Effector memory CD4-positive, alpha-beta T cell (primary cell): Measurements from ENCODE around the gene C1QTNF1.

Experiments
- DNase-seq, 3 donors: peaks; one replicate each; pipeline ENCODE4 v3.0.0-alpha.2; 2020
- H3K27ac ChIP-seq: 2 replicates; pipeline ENCODE4 v1.7.0; 2013; ENCODE audit warnings: mild to moderate bottlenecking, low read length, moderate library complexity; ENCODE audit not compliant: insufficient read depth, poor library complexity, severe bottlenecking
- H3K27me3 ChIP-seq: replicated peaks from 2 replicates; pipeline ENCODE4 v1.7.0; 2013; ENCODE audit warnings: mild to moderate bottlenecking, low read length; ENCODE audit not compliant: insufficient read depth, control insufficient read depth, poor library complexity, severe bottlenecking
- H3K36me3 ChIP-seq: 2 replicates; pipeline ENCODE4 v1.7.0; 2013; ENCODE audit warnings: mild to moderate bottlenecking, low read length, moderate library complexity; ENCODE audit not compliant: control insufficient read depth, insufficient read depth
- H3K4me1 ChIP-seq: 2 replicates; pipeline ENCODE4 v1.7.0; 2013; ENCODE audit warnings: low read length, mild to moderate bottlenecking; ENCODE audit not compliant: control insufficient read depth, insufficient read depth, poor library complexity, severe bottlenecking
- H3K4me3 ChIP-seq: 2 replicates; pipeline ENCODE4 v1.7.0; 2013; ENCODE audit warnings: low read length, low read depth, mild to moderate bottlenecking; ENCODE audit not compliant: insufficient read depth, poor library complexity, severe bottlenecking
- H3K9me3 ChIP-seq: 2 replicates; pipeline ENCODE4 v1.7.0; 2013; ENCODE audit warnings: mild to moderate bottlenecking, low read length, moderate library complexity; ENCODE audit not compliant: control insufficient read depth

The C1QTNF1 gene

GRCh38 chr17:79087428-79088143, 63.6 kb downstream of the C1QTNF1 start:
- Histone ChIP-seq H3K27me3 (no peaks in the 10 kb centered on the region), H3K4me1 (no peaks in the 10 kb centered on the region), H3K27ac (no peak overlapping the region), H3K9me3 (no peaks in the 10 kb centered on the region), H3K36me3 (peaks cover 27% of the 10 kb centered on the region), H3K4me3 (no peak overlapping the region)
- peak; percentile 41 to 54 (median 42) for DNase-seq

GRCh38 chr17:79088247-79088996, 64.5 kb downstream of the C1QTNF1 start:
- no peak for DNase-seq
- no peaks in the 10 kb centered on the region for H3K9me3 ChIP-seq
- peaks cover 25% of the 10 kb centered on the region for H3K36me3 ChIP-seq
- H3K4me1 ChIP-seq = no peaks in the 10 kb centered on the region
- H3K4me3 ChIP-seq = no peak overlapping the region
- H3K27me3 ChIP-seq = no peaks in the 10 kb centered on the region
- no peak overlapping the region for H3K27ac ChIP-seq

GRCh38 chr17:79088997-79089328, 65.0 kb downstream of the C1QTNF1 start:
- no peak for DNase-seq
- H3K4me3 ChIP-seq = no peak overlapping the region
- H3K9me3 ChIP-seq = no peaks in the 10 kb centered on the region
- H3K27ac ChIP-seq = no peak overlapping the region
- H3K4me1 ChIP-seq = no peaks in the 10 kb centered on the region
- peaks cover under 1% of the 10 kb centered on the region for H3K27me3 ChIP-seq
- H3K36me3 ChIP-seq = peaks cover 20% of the 10 kb centered on the region

GRCh38 chr17:79089720-79090442, 65.9 kb downstream of the C1QTNF1 start:
- H3K4me3 ChIP-seq = no peak overlapping the region
- no peaks in the 10 kb centered on the region for H3K9me3 ChIP-seq
- DNase-seq = no peak
- H3K27ac ChIP-seq = no peak overlapping the region
- H3K36me3 ChIP-seq = peaks cover 12% of the 10 kb centered on the region
- H3K4me1 ChIP-seq = no peaks in the 10 kb centered on the region
- peaks cover 3% of the 10 kb centered on the region for H3K27me3 ChIP-seq

- no peak for DNase-seq
- Histone ChIP-seq H3K27me3 (peaks cover 3% of the 10 kb centered on the region), H3K27ac (no peak overlapping the region), H3K9me3 (no peaks in the 10 kb centered on the region), H3K4me3 (no peak overlapping the region), H3K4me1 (no peaks in the 10 kb centered on the region), H3K36me3 (peaks cover 5% of the 10 kb centered on the region)
These were observed 66.7 kb downstream of the C1QTNF1 start for GRCh38 chr17:79090443-79091225.

GRCh38 chr17:79091226-79091670, 67.3 kb downstream of the C1QTNF1 start:
- no peak for DNase-seq
- Histone ChIP-seq H3K4me3 (no peak overlapping the region), H3K27ac (no peak overlapping the region)

GRCh38 chr17:79092567-79092966, 68.6 kb downstream of the C1QTNF1 start:
- no peaks in the 10 kb centered on the region for H3K9me3 ChIP-seq
- no peaks in the 10 kb centered on the region for H3K36me3 ChIP-seq
- DNase-seq = no peak
- peaks cover 12% of the 10 kb centered on the region for H3K27me3 ChIP-seq
- H3K4me1 ChIP-seq = peaks cover 5% of the 10 kb centered on the region
- H3K27ac ChIP-seq = no peak overlapping the region
- no peak overlapping the region for H3K4me3 ChIP-seq

More at GRCh38 chr17:79091226-79091670, 67.3 kb downstream of the C1QTNF1 start:
- H3K4me1 ChIP-seq = no peaks in the 10 kb centered on the region
- H3K9me3 ChIP-seq = no peaks in the 10 kb centered on the region
- H3K27me3 ChIP-seq = peaks cover 3% of the 10 kb centered on the region
- no peaks in the 10 kb centered on the region for H3K36me3 ChIP-seq

- H3K27ac ChIP-seq = no peak overlapping the region
- H3K27me3 ChIP-seq = peaks cover 18% of the 10 kb centered on the region
- no peak for DNase-seq
These were observed 69.3 kb downstream of the C1QTNF1 start for GRCh38 chr17:79093270-79093669.

GRCh38 chr17:79094261-79094660, 70.3 kb downstream of the C1QTNF1 start:
- DNase-seq = no peak
- peaks cover 18% of the 10 kb centered on the region for H3K27me3 ChIP-seq
- no peaks in the 10 kb centered on the region for H3K9me3 ChIP-seq
- no peak overlapping the region for H3K4me3 ChIP-seq
- H3K27ac ChIP-seq = no peak overlapping the region
- peaks cover 5% of the 10 kb centered on the region for H3K4me1 ChIP-seq
- no peaks in the 10 kb centered on the region for H3K36me3 ChIP-seq

More at GRCh38 chr17:79093270-79093669, 69.3 kb downstream of the C1QTNF1 start:
- no peaks in the 10 kb centered on the region for H3K9me3 ChIP-seq
- H3K4me3 ChIP-seq = no peak overlapping the region
- H3K36me3 ChIP-seq = no peaks in the 10 kb centered on the region
- H3K4me1 ChIP-seq = peaks cover 5% of the 10 kb centered on the region
